ENCODE data around the gene CENPN. TPM values are rescaled to one million over a fixed set of nuclear protein-coding genes. Genes with fewer than 3 reads are reported as not detected.

The CENPN gene
- polyA plus RNA-seq, 1 experiment: 23.1 TPM

DNA sequence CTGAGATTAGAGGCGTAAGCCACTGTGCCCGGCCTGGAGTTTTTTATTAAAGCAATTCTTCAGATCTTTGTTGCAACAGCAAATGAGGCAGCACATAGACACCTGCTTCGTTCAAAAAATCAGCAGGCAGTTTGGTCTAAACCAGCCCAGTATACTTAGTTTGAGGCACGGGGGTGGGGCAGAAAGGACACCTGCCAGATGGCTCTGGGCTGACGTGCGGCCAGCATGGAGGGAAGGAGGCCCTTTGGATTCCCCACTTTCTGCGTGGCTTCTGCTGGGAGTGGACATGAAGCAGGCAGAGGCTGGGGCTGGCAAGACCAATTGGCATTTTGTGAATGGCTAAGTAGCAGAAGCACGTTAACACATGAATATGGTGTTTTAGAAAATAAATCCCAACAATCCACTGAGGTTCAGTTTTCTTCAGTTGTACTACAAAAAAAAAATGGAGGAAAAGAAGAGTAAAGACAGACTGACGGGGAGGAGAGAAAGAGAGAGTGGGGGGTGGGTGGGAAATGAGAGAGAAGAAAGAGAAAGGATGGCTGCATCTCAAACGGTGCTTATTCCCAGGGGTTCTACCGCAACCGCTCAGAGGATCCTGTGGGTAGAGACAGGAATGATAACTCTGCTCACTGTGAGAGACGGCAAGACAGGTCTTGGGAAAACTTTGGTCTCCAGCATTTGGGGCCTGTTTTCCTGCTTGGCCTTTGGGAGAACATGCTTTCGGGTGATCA lies 53.7 kb downstream of the CENPN start:
- no peak for DNase-seq (ENCODE audit: low read depth, low spot score)
- CTCF ChIA-PET: no interaction called here
- no peak for TF ChIP-seq CTCF (IDR thresholded peaks at IDR 0.05; ENCODE audit: low read depth, low read length)
- no peak overlapping the region for H3K4me3 ChIP-seq (ENCODE audit: low read depth, low read length)
- POLR2A ChIA-PET: no interaction called here
- no peak overlapping the region for H3K27ac ChIP-seq (ENCODE audit: low read depth, low read length)
- no peaks in the 10 kb centered on the region for H3K9me3 ChIP-seq (ENCODE audit: control insufficient read depth, insufficient read depth, low read length)
- no peaks in the 10 kb centered on the region for H3K27me3 ChIP-seq (ENCODE audit: control insufficient read depth, insufficient read depth, low read length)

GRCh38 chr16:81061307-81061640 lies 54.3 kb downstream of the CENPN start:
- Histone ChIP-seq H3K27ac (ENCODE audit: low read depth, low read length) (no peak overlapping the region), H3K4me3 (ENCODE audit: low read depth, low read length) (no peak overlapping the region), H3K9me3 (ENCODE audit: control insufficient read depth, insufficient read depth, low read length) (no peaks in the 10 kb centered on the region), H3K27me3 (ENCODE audit: control insufficient read depth, insufficient read depth, low read length) (no peaks in the 10 kb centered on the region)
- DNase-seq (ENCODE audit: low read depth, low spot score): no peak
- CTCF ChIA-PET: no interaction called here
- POLR2A ChIA-PET: no interaction called here
- no peak for TF ChIP-seq CTCF (IDR thresholded peaks at IDR 0.05; ENCODE audit: low read depth, low read length)

- no peak for TF ChIP-seq CTCF (IDR thresholded peaks at IDR 0.05; ENCODE audit: low read depth, low read length)
- Histone ChIP-seq H3K27me3 (ENCODE audit: control insufficient read depth, insufficient read depth, low read length) (no peaks in the 10 kb centered on the region), H3K9me3 (ENCODE audit: control insufficient read depth, insufficient read depth, low read length) (no peaks in the 10 kb centered on the region), H3K4me3 (ENCODE audit: low read depth, low read length) (no peak overlapping the region), H3K27ac (ENCODE audit: low read depth, low read length) (no peak overlapping the region)
- ChIA-PET CTCF (no interaction called here), POLR2A (no interaction called here)
- DNase-seq (ENCODE audit: low read depth, low spot score): no peak
These were observed 55.0 kb downstream of the CENPN start for GRCh38 chr16:81061871-81062608.

GRCh38 chr16:81066681-81067080 lies 59.7 kb downstream of the CENPN start:
- H3K4me3 ChIP-seq (ENCODE audit: low read depth, low read length): no peak overlapping the region
- DNase-seq (ENCODE audit: low read depth, low spot score): no peak
- ChIA-PET CTCF (interaction anchor here (0.9 to 1.3 kb wide), 3 partner anchors 62 to 195 kb away, joined by 3 read pairs; no protein-coding TSS in a partner anchor), POLR2A (interaction anchor here (1.2 kb wide), 1 partner anchor 10 kb away, joined by 4 read pairs; the partner anchor contains the start of gene C16orf46)
- no peak for TF ChIP-seq CTCF (IDR thresholded peaks at IDR 0.05; ENCODE audit: low read depth, low read length)
- H3K9me3 ChIP-seq (ENCODE audit: control insufficient read depth, insufficient read depth, low read length): no peaks in the 10 kb centered on the region
- no peaks in the 10 kb centered on the region for H3K27me3 ChIP-seq (ENCODE audit: control insufficient read depth, insufficient read depth, low read length)
- no peak overlapping the region for H3K27ac ChIP-seq (ENCODE audit: low read depth, low read length)

DNA sequence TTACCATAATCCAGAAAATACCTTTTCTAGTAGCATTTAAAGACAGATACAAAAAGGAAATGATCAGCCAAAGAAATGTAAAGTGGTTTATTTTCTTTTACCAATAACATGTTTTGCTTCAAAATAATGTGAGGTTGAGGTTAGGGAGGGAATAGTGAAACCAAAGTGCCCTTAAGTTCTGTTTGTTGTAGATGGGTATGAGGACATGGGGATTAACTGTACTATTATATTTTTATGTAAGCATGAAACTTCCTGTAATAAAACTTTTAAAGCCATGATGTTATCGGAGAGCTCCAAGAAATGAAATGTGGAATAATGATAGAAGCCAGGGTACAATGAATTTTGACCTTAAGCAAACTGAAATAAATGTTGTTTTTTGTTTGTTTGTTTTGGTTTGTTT lies 60.2 kb downstream of the CENPN start:
- Histone ChIP-seq H3K4me3 (ENCODE audit: low read depth, low read length) (no peak overlapping the region), H3K27ac (ENCODE audit: low read depth, low read length) (no peak overlapping the region), H3K27me3 (ENCODE audit: control insufficient read depth, insufficient read depth, low read length) (no peaks in the 10 kb centered on the region), H3K9me3 (ENCODE audit: control insufficient read depth, insufficient read depth, low read length) (no peaks in the 10 kb centered on the region)
- no peak for TF ChIP-seq CTCF (IDR thresholded peaks at IDR 0.05; ENCODE audit: low read depth, low read length)
- CTCF ChIA-PET: interaction anchor here (0.9 to 1.3 kb wide), 3 partner anchors 63 to 194 kb away, joined by 3 read pairs; no protein-coding TSS in a partner anchor
- no peak for DNase-seq (ENCODE audit: low read depth, low spot score)
- POLR2A ChIA-PET: interaction anchor here (1.2 kb wide), 1 partner anchor 9 kb away, joined by 4 read pairs; the partner anchor contains the start of gene C16orf46

All from AG04450 (cell line).